Thoracic aorta endothelial cell (primary cell): Measurements from ENCODE around the gene HNRNPM. TPM values are rescaled to one million over a fixed set of nuclear protein-coding genes. Genes with fewer than 3 reads are reported as not detected.

Experiments
- total RNA-seq: library from RNA; depleted of rRNA; stranded (reverse); fragments of >200 nt; gene quantifications from 2 replicates; pipeline ENCODE4 v1.2.3, GENCODE V29; 2012

Gene HNRNPM, protein sequence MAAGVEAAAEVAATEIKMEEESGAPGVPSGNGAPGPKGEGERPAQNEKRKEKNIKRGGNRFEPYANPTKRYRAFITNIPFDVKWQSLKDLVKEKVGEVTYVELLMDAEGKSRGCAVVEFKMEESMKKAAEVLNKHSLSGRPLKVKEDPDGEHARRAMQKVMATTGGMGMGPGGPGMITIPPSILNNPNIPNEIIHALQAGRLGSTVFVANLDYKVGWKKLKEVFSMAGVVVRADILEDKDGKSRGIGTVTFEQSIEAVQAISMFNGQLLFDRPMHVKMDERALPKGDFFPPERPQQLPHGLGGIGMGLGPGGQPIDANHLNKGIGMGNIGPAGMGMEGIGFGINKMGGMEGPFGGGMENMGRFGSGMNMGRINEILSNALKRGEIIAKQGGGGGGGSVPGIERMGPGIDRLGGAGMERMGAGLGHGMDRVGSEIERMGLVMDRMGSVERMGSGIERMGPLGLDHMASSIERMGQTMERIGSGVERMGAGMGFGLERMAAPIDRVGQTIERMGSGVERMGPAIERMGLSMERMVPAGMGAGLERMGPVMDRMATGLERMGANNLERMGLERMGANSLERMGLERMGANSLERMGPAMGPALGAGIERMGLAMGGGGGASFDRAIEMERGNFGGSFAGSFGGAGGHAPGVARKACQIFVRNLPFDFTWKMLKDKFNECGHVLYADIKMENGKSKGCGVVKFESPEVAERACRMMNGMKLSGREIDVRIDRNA
- total RNA-seq = 111 and 113 TPM in 2 replicates

GRCh38 chr19:8444677-8445487 is at the start of gene HNRNPM:
Gene HNRNPM, plus strand, starts transcription at chr19:8444975. Its CDS starts 24 bp downstream, at chr19:8444999.

DNA sequence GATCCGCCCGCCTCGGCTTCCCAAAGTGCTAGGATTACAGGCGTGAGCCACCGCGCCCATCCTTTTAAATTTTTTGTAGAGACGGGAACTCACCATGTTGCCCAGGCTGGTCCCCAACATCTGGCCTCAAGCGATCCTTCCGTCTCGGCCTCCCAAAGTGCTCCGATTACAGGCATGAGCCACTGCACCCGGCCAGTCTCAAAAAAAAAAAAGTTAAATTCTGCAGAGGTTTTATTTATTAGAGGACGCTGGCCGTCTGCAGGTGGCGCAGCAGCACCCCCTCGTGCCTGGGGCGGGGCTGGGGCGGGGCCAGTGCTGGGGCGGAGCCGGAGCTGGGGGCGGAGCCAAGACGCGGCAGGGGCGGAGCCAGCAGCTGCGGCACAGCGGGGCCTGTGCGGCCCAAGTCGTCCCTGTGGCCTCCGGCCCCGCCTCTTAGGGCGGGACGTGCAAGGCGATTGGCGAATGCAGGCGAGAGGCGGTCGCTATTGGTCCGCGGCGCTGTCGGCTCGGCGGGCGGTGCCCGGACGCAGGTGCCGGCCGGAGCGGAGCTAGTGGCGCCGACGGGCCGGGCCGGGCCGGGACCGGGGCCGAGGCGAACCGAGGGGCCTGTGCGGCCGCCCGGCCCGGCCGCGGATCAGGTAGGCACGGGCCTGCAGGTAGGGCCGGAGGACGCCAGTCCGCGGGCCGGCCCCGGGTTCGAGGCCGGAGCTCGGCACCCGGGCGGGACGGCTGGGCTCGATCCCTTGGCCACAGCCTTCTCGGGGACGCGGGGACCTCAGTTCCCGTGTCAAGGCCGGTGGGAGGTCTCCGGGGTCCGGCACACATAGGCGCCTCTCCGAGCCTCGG is 31.8 kb upstream of the HNRNPM start, which contains the start of gene MARCHF2:
MARCHF2 (plus strand) TSS at position 523 of the 846 bp plus-strand sequence. CDS start 8,536 bp downstream, outside the sequence.

GRCh38 chr19:8513687-8514504 is 69.1 kb downstream of the HNRNPM start, which contains the start of gene ZNF414:
Gene ZNF414, minus strand, starts transcription at chr19:8514167. Its CDS starts 121 bp downstream, at chr19:8514046.

Other genes starting within 250 kb of the HNRNPM start
- 2.0 and 2.4 TPM in 2 replicates for gene CERS4, start 235.6 kb upstream of the HNRNPM start, total RNA-seq
- gene CD320, start 136.6 kb upstream of the HNRNPM start, total RNA-seq = 60.9 and 77.8 TPM in 2 replicates
- gene NDUFA7, start 123.6 kb upstream of the HNRNPM start, total RNA-seq = 16.8 and 34.0 TPM in 2 replicates
- gene RPS28, start 123.5 kb upstream of the HNRNPM start, total RNA-seq = 149 and 150 TPM in 2 replicates
- gene KANK3, start 101.7 kb upstream of the HNRNPM start, total RNA-seq = 9.3 and 16.1 TPM in 2 replicates
- 9.5 and 27.8 TPM in 2 replicates for gene ANGPTL4, start 80.8 kb upstream of the HNRNPM start, total RNA-seq
- 21.7 and 24.6 TPM in 2 replicates for gene RAB11B, start 54.6 kb upstream of the HNRNPM start, total RNA-seq
- 56.3 and 64.6 TPM in 2 replicates for gene MARCHF2, start 31.7 kb upstream of the HNRNPM start, total RNA-seq
- gene PRAM1, start 57.7 kb downstream of the HNRNPM start, total RNA-seq = not detected in 2 replicates
- 3.9 and 5.8 TPM in 2 replicates for gene ZNF414, start 69.2 kb downstream of the HNRNPM start, total RNA-seq
- under 0.01 and 0.36 TPM in 2 replicates for gene MYO1F, start 132.5 kb downstream of the HNRNPM start, total RNA-seq
- 2.4 and 4.0 TPM in 2 replicates for gene ADAMTS10, start 165.7 kb downstream of the HNRNPM start, total RNA-seq
- not detected in 2 replicates for gene NFILZ, start 185.7 kb downstream of the HNRNPM start, total RNA-seq